GM18907 (cell line): ENCODE measurements around the gene DUSP9.
"Not testable (repeated sequence)": the region's sequence is repeated elsewhere in the genome, so short reads cannot be mapped to it uniquely, and the experiment has no call there.

Experiments
- ATAC-seq: cut with Tn5 transposase; IDR thresholded peaks from one replicate; pipeline ENCODE4 v1.9.1; 2021; ENCODE audit warnings: mild to moderate bottlenecking, moderate library complexity; ENCODE audit not compliant: unreplicated experiment

DUSP9 gene

GRCh38 chrX:153670748-153671588 is 24.0 kb downstream of the DUSP9 start:
- ATAC-seq = no peak

DNA sequence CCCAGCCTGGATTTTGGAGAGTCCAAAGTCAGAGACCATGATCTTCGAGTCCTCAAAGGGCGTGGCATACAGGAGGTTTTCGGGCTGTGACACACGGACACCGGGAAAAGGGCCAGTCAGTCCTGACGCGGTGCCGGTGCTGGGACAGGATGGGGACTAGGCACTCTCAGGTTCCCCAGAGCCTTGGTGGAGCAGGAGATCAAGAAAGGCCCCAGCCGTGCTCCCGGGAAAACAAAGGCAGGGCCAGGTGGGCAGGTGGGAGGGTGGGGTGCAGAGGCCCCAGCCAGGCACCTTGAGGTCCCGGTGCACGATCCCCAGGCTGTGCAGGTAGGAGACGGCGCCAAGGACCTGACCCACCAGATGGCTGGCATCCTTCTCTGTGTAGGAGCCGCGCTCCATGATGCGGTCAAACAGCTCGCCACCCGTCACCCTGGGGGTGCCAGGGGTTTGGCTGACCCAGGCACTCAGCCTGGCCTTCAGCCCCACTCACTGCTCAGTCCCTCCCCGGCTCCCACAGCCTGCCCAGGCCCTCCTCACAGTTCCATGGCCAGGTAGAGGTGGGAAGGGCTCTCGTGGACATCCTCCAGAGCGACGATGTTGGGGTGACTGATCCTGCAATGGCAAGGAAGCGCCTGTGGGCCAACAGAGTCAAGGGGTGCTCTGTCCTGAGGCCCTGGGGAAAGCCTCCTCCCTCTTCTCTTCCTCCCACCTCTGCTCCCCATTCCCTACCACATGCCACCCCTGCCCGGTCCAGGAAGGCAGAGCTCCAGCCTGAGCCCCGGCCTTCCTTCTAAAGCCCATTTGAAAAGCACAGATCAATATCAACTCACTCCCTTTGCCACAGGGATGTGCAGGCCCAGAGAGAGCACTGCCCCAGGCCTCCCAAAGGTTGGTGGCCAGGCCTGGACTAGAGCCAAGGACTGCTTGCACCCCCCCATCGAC is 24.9 kb downstream of the DUSP9 start:
- ATAC-seq = no peak

- no peak for ATAC-seq
Measured at GRCh38 chrX:153672531-153673427, 25.8 kb downstream of the DUSP9 start.

DNA sequence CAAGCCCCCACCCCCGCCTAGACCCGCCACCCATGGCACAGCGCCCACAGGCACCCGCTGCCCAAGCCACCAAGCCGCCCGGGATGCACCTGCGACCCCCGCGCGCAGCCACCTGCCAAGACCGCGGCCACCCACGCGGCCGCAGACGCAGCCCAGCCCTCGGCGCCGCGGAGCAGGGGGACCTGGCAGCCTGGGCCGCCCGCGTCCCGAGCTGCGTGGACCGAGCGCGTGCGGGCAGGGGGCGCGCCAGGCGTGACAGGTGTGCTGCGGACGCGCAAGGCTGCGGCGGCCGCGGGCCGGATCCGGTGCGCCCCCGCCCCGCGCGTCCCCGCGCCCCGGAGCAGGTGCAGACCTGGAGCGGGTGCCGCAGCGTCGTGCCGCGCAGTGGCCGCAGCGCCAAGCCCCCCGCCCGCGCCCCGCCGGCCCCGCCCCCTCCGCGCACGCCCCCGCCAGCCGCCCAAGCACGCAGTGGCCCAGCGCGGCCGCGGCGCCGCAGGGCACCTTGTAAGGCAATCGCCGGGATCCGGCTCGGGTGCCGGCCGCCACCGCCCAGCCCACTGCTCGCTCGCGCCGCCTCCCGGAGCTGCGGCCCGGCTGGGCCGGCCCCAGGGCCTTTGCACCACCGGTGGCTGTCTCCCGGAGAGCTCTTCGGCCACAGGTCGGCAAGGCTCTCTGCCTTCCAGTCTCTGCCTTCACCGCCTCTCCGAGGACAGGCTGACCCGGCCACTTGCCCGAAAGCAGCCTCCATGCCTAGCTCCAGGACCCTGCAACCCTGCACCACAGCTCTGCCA is 26.6 kb downstream of the DUSP9 start, which contains the start of gene PNCK:
Gene PNCK (minus strand): TSS at position 386 of the 791 bp plus-strand sequence. CDS start 737 bp downstream, outside the sequence.
- no peak for ATAC-seq

- no peak for ATAC-seq
Measured at GRCh38 chrX:153674219-153674851, 27.3 kb downstream of the DUSP9 start.

DNA sequence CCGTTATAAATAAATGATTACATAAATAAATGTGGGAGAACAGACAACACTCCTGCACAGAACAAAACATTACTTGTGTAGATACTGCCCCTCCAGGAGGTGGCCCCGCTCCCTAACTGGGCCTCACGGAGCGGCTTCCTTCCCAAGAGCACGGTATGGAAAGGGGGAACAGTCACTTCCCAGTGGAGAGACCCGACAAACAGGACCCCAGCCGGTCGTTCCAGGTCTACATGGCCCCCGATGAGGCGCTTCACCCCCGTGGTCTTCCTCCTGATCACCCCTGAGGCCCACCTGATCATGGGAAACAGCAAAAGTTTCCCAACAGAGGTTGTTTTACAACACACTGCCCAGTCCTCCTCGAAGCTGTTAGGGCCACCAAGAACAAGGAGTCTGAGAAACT is 34.2 kb downstream of the DUSP9 start:
- no peak for ATAC-seq

DNA sequence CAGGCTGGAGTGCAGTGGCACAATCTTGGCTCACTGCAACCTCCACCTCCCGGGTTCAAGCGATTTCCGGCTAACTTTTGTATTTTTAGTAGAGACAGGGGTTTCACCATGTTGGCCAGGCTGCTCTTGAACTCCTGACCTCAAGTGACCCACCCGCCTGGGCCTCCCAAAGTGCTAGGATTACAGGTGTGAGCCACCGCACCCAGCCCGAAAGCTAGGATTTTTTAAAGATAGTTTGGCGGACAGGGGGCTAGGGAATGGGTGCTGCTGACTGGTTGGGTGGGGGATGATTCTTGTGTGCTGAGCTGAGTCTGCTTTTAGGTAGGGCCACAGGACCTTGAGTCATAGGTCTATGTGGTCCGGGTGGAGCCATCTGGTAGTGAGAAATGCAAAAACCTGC is 36.5 kb downstream of the DUSP9 start:
- ATAC-seq = not testable (repeated sequence)

- no peak for ATAC-seq
Measured at GRCh38 chrX:153684467-153685155, 37.6 kb downstream of the DUSP9 start.

DNA sequence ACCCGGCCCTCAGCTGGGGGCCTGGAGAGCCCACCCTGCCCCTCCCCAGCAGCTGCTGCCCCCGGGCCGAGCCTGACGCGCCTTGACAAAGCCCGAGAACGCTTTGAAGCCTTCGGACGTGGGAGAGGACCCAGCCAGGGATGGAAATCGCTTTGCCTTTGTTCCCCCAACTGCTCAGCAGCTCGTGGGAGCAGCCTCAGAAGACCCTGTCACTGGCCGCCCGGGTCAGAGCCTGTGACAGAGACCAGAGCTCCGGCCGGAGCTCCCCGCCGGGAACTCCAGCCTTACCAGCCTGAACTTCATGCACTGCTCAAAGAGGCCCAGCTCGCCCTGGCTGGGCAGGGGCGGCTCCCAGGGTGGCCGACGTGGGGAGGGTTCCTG is 38.1 kb downstream of the DUSP9 start:
- ATAC-seq = no peak

DNA sequence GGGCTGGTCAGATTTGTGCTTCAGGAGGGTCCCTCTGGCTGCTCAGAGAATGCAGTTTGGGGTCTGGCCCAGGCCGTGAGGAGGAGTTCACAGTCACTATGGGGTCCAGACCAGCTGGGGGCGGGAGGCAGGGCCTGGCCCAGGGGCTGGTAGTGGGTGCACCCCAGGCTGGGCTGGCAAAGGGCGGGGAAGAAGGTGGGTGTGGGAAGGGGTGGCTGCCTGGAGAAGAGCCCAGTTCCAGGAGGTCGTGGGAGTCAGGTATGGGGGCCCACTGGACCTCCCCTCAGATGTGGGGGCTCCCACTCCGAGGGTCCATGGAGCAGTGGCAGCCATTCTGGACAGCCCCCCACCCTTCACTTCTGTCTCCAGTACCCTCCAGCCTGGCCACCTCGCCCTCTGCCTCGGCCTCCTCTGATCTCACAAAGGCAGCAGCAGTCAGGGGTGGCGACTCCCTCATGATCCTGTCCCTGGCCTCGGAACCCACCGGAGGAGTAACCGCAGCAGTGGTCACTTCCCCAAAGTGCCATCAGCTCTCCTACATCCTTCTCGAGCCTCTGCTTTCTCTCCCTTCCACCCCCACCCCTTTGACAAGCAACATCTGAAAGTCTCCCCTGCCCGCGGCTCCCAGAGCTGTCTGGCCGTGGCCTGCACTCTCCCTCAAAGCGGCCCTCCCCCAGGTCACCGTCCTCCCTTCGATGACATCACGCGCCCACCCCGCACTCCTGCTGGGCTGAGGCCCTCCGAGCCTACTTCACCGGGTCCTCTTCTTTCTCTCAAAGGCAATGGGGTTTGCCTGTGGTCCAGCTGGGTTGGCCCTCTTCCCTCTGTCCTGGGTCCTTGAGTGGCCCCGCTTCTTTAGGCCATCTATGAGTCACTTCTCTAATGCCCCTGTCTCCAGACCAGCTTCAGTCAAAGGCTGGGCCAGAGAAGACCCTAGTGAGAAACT is 39.0 kb downstream of the DUSP9 start:
- ATAC-seq = no peak

GRCh38 chrX:153686711-153687110 is 39.7 kb downstream of the DUSP9 start:
- ATAC-seq = no peak

DNA sequence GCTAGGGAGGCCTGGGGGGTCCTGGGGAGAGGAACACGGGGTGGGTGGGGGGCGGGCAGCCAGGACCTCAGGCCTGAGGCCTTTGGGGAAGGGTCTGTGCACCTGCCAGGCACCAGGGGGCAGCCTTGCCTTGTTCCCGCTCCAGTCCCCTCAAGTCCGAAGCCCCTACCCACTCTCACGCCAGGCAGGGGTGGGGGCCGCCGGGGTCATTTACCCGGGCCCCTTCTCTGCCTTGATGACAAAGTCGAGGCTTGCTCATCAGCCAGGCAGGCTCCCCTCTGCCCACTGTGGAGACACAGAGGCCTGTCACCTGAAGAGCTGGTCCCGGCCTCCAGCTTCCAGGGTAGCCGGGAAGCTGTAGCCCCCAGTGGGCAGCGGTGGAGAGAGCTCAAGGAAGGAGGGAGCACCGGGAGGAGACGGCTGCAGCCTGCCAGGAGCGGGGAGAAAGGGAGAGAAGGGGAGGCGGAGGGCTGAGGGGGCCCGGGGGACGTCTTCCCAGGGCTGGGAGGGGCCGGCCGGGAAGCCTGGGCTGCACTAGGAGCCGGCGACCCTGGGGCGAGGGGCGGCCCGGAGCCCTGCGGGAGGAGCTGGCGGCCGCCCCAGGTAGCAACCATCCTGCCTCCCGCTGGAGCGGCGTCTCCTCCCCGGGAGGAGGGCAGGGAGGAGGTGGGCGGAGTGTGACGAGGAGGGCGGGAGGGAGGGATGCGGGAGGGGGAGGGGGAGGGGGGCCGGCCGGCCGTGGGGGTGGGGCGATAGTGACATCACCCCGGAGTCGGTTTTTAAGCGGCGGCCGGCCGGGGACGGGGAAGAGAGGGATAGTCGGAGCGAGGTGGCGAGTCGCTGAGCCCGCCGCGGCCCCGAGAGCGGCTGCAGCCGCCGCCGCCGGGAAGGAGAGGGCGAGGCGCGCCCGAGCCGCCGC is 40.4 kb downstream of the DUSP9 start, which contains the start of gene SLC6A8:
Gene SLC6A8 (plus strand): TSS at position 806 of the 919 bp plus-strand sequence. CDS start 649 bp downstream, outside the sequence.
- no peak for ATAC-seq

- no peak for ATAC-seq
Measured at GRCh38 chrX:153688071-153688470, 41.1 kb downstream of the DUSP9 start.

- ATAC-seq = no peak
Measured at GRCh38 chrX:153688506-153688905, 41.5 kb downstream of the DUSP9 start.

- ATAC-seq = no peak
Measured at GRCh38 chrX:153688911-153689590, 42.0 kb downstream of the DUSP9 start.
